Measurements from ENCODE around the gene DBP.

Gene DBP

DNA sequence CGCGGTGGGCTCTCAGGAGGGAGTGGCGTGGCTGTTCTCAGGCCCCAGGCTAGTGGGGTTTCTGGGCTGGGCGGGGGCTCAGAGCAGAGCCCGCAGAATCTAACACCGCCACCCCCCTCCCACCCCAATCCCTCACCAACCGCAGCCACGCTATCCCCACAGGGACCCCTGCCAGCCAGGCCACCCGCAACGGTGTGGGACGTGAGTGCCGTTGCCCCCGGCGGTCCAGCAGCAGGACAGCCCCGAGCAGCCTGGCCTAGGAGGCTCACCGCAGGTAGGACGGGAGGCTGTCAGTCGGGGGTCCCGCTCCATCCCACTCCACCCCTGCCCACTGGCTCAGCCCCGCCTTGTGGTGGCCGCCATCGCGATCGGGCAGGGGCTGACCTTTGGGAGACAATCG lies 35.8 kb upstream of the DBP start, which contains the start of gene NTN5:
TSS of gene NTN5 (minus strand) at position 24 of the 400 bp plus-strand sequence. CDS start 2,031 bp downstream, outside the sequence.
- Histone ChIP-seq H3K27ac (no peak within 1 kb of the TSS), H3K4me3 (no peak within 1 kb of the TSS)
- DNase-seq (ENCODE audit: low spot score), result no peak
- no peak for TF ChIP-seq CTCF (IDR thresholded peaks at IDR 0.05)

DNA sequence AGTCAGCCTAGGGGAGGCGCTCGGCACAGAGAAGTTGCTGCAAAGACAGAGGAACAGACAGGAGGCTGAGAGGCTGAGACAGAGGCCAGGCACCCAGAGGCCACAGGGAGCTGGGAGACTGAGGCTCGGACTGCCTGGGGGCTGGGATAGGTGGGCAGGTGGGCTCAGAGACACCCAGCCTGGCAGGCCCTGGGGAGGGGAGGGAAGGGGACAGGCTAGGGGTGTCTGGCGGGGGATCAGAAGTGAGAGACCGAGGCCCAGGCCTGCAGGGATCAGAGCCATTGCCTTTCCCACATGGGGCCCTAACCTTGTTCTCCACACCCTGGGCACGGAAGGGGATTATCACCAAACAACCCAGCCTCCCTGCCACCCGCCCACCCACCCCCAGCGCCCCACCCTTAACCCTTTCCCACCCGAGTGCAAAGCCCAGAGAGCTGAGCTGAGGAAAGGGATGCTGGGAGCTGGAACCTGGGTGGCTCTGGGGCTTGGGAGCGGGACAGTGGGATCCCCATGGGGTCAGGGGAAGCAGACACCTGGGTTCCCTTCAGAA lies 34.3 kb upstream of the DBP start:
- no peak overlapping the region for H3K27ac ChIP-seq
- H3K4me3 ChIP-seq, result no peak overlapping the region
- DNase-seq (ENCODE audit: low spot score), result no peak
- TF ChIP-seq CTCF (IDR thresholded peaks at IDR 0.05), result no peak

- no peak overlapping the region for H3K4me3 ChIP-seq
- DNase-seq (ENCODE audit: low spot score), result no peak
- no peak overlapping the region for H3K27ac ChIP-seq
- no peak for TF ChIP-seq CTCF (IDR thresholded peaks at IDR 0.05)
Observed at GRCh38 chr19:48670699-48671445, 33.7 kb upstream of the DBP start.

DNA sequence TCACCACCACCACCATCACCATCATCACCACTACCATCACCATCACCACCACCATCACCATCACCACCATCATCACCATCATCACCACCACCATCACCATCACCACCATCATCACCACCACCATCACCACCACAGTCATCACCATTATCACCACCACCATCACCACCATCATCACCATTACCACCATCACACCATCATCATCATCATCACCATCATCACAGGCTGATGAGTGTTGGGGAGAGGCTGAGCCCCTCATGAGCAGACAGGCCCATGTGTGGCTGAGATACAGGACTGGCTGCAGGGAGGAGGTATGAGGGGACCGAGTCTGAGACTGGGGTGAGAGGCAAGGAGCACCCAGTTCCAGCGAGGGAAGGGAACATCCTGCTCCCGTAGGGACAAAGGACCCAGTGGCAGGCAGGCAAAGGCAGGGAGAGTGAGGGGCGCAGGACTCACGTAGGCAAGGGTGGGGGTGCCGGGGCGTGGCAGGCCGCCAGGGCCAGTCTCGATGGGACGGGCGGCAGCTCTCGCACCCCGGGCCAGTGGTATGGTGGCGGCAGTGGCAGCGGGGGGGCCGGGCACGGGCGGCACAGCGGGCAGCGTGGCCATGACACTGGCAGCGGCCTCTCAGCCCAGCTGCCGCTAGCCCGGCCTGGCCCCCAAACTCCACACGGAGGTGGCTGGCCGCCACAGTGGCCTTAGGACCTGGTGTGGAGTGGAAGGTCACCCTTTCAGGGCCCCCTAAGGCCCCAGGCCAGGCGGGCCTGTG lies 32.9 kb upstream of the DBP start:
- DNase-seq (ENCODE audit: low spot score), result no peak
- no peak overlapping the region for H3K27ac ChIP-seq
- TF ChIP-seq CTCF (IDR thresholded peaks at IDR 0.05), result no peak
- H3K4me3 ChIP-seq, result no peak overlapping the region

GRCh38 chr19:48668761-48669160 lies 31.6 kb upstream of the DBP start:
- H3K27ac ChIP-seq, result no peak overlapping the region
- no peak for TF ChIP-seq CTCF (IDR thresholded peaks at IDR 0.05)
- H3K4me3 ChIP-seq, result no peak overlapping the region
- no peak for DNase-seq (ENCODE audit: low spot score)

GRCh38 chr19:48668332-48668731 lies 31.2 kb upstream of the DBP start:
- Histone ChIP-seq H3K27ac (no peak overlapping the region), H3K4me3 (no peak overlapping the region)
- no peak for TF ChIP-seq CTCF (IDR thresholded peaks at IDR 0.05)
- no peak for DNase-seq (ENCODE audit: low spot score)
